HepG2 (cell line): ENCODE data around the gene RTP2. TPM values are rescaled to one million over a fixed set of nuclear protein-coding genes. Genes with fewer than 3 reads are reported as not detected.
A peak's percentile ranks its signal among the peaks of the same experiment; 100 is the strongest.

Source experiments
- ETV5 ChIP-seq: IDR thresholded peaks from 2 replicates; pipeline ENCODE4 v1.6.1; 2018; ENCODE audit warnings: missing biosample characterization, missing genetic modification reagents, inconsistent platforms, borderline replicate concordance
- HNRNPL ChIP-seq: fragments of 200-400 bp; formaldehyde crosslinking; IDR thresholded peaks from 2 replicates; pipeline ENCODE4 v1.6.1; 2017; ENCODE audit warnings: mild to moderate bottlenecking, low read depth, low read length
- ISX ChIP-seq: sonication (generic); formaldehyde crosslinking; conservative IDR thresholded peaks from 2 replicates; pipeline ENCODE4 v1.5.0; 2020; ENCODE audit warnings: missing genetic modification reagents
- KLF9 ChIP-seq: IDR thresholded peaks from 2 replicates; pipeline ENCODE4 v1.6.1; 2016; ENCODE audit warnings: low read depth
- NR3C1 ChIP-seq: sonication (generic); formaldehyde crosslinking; IDR thresholded peaks from 2 replicates; pipeline ENCODE4 v1.4.0; 2020; ENCODE audit warnings: missing genetic modification reagents
- PATZ1 ChIP-seq: sonication (generic); formaldehyde crosslinking; IDR thresholded peaks from 2 replicates; pipeline ENCODE4 v1.4.0; 2020; ENCODE audit warnings: missing genetic modification reagents
- SRY ChIP-seq: sonication (generic); formaldehyde crosslinking; IDR thresholded peaks from 2 replicates; pipeline ENCODE4 v1.8.0; 2022; ENCODE audit warnings: mild to moderate bottlenecking, missing genetic modification reagents
- TCF7L2 ChIP-seq: IDR thresholded peaks from 2 replicates; pipeline ENCODE4 v1.6.1; 2011; ENCODE audit warnings: mild to moderate bottlenecking, low read depth, low read length, moderate library complexity
- ZBTB2 ChIP-seq: sonication (generic); formaldehyde crosslinking; IDR thresholded peaks from 2 replicates; pipeline ENCODE4 v1.8.0; 2022; ENCODE audit warnings: low read depth, missing genetic modification reagents
- ZBTB7A ChIP-seq: sonication (generic); formaldehyde crosslinking; IDR thresholded peaks from 2 replicates; pipeline ENCODE4 v1.8.0; 2022; ENCODE audit warnings: mild to moderate bottlenecking, missing genetic modification reagents
- ZFP36 ChIP-seq: fragments of 150-350 bp; IDR thresholded peaks from 2 replicates; pipeline ENCODE4 v1.6.1; 2018; ENCODE audit warnings: borderline replicate concordance, low read length, low read depth; ENCODE audit not compliant: partially characterized antibody
- ZFP36L2 ChIP-seq: sonication (generic); formaldehyde crosslinking; IDR thresholded peaks from 2 replicates; pipeline ENCODE4 v1.4.0; 2020; ENCODE audit warnings: missing genetic modification reagents
- ZMYM3 ChIP-seq: sonication (generic); formaldehyde crosslinking; IDR thresholded peaks from 2 replicates; pipeline ENCODE4 v1.5.1; 2020; ENCODE audit warnings: mild to moderate bottlenecking, missing genetic modification reagents
- ZNF12 ChIP-seq: sonication (generic); formaldehyde crosslinking; IDR thresholded peaks from 2 replicates; pipeline ENCODE4 v1.5.0; 2020; ENCODE audit warnings: missing genetic modification reagents
- ZNF160 ChIP-seq: sonication (generic); formaldehyde crosslinking; IDR thresholded peaks from 2 replicates; pipeline ENCODE4 v1.8.0; 2022; ENCODE audit warnings: mild to moderate bottlenecking, inconsistent platforms, missing genetic modification reagents
- ZNF275 ChIP-seq: sonication (generic); formaldehyde crosslinking; IDR thresholded peaks from 2 replicates; pipeline ENCODE4 v1.8.0; 2022; ENCODE audit warnings: missing genetic modification reagents, mild to moderate bottlenecking, inconsistent platforms, borderline replicate concordance
- ZNF644 ChIP-seq: IDR thresholded peaks from 2 replicates; pipeline ENCODE4 v1.6.1; 2016; ENCODE audit warnings: low read depth
- ZNF766 ChIP-seq: sonication (generic); formaldehyde crosslinking; IDR thresholded peaks from 2 replicates; pipeline ENCODE4 v1.5.0; 2020; ENCODE audit warnings: missing genetic modification reagents, borderline replicate concordance
- polyA plus RNA-seq, 8 experiments: library from polyadenylated mRNA; depleted of rRNA in 3 of 8; stranded (reverse) in 7 of 8; unstranded in 1 of 8; fragments of >200 nt; fragmentation: Illumina TruSeq in 4 of 8; extraction: Trizol in 4 of 8; gene quantifications; 2 replicates each; pipeline versions ENCODE4 v1.2.1 to v1.2.3, GENCODE V29; 2011 to 2016; ENCODE audit warnings: low read depth in 4 of 8, missing spikeins in 1 of 8, mixed read lengths in 1 of 8; ENCODE audit not compliant: insufficient read depth in 1 of 8
- total RNA-seq, 5 experiments: library from RNA; depleted of rRNA; stranded (reverse); fragments of >200 nt; fragmentation: Illumina TruSeq; extraction: Trizol; gene quantifications; 2 replicates each; pipeline ENCODE4 v1.2.3, GENCODE V29; 2016; ENCODE audit warnings: low read depth in 1 of 5
- TF ChIP-seq, protein P1 (sequence below): sonication (generic); formaldehyde crosslinking; IDR thresholded peaks from 2 replicates; pipeline ENCODE4 v1.4.0; 2020; ENCODE audit warnings: missing genetic modification reagents
- TF ChIP-seq, protein P2 (sequence below): sonication (generic); formaldehyde crosslinking; IDR thresholded peaks from 2 replicates; pipeline ENCODE4 v1.5.1; 2020; ENCODE audit warnings: mild to moderate bottlenecking, missing genetic modification reagents, moderate library complexity

Gene RTP2
- total and polyA plus RNA-seq, 2 of the 13 experiments (the other 11 are each of a cell fraction or from before 2014, with no cell fraction given): not detected

DNA sequence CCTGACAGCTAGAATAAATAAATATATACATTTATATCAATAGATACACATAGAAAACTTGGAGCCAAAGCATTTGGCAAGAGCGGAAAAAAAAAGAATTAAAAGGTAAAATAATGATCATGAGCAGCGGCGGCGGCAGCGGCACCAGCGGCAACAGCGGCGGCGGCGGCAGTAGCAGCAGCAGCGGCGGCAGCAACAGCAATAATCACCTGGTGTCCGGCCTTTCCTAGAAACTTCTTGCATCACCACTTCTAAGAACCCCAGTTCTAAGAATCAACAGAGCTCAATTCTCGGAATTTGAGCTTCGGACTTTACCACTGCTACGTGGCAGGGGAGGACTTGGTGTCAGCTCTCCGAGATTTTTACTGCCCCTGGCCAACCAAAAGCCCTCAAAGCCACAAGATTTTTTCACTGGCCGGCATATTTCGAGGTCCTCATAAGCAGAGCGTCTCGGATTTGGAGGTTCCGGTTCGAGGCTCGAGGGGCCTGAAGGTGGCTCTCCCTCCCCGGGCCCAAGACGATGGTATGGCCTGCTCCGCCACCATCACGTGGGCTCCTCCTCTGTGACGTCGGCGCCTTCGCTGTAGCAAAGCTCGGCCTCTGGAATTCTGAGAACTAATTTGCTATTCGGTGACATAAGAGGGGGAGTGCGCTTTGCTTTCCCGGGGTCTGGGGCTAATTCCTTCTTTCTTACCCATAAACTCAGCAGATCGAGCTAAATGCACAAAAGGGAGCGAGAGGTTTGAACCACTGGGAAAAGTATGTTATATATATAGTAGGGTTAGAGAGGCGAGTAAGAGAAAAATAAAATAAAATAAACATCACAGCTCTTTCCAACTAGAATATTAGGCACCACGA is 43.1 kb upstream of the RTP2 start, which contains the start of gene BCL6 (continued):
- peak; percentile 87; the same call in 1 of the 2 replicates for TF ChIP-seq ZFP36L2 (CRISPR knock-in tag)
- peak; percentile 32; the same call in 1 of the 2 replicates for TF ChIP-seq PATZ1 (CRISPR knock-in tag)
- TF ChIP-seq ZBTB2 (CRISPR knock-in tag): no peak
- no peak for TF ChIP-seq ZBTB7A (CRISPR knock-in tag)
- TF ChIP-seq HNRNPL: no peak
- peak; percentile 51; the same call in 1 of the 2 replicates for TF ChIP-seq SRY (CRISPR knock-in tag)
- TF ChIP-seq ETV5 (CRISPR knock-in tag): 0 out of 2 replicates have a peak, but pooled peaks have one; percentile 37
- TF ChIP-seq ZNF275 (CRISPR knock-in tag): no peak; the same call in 1 of the 2 replicates
- TF ChIP-seq ZFP36: no peak
- TF ChIP-seq, protein P1, sequence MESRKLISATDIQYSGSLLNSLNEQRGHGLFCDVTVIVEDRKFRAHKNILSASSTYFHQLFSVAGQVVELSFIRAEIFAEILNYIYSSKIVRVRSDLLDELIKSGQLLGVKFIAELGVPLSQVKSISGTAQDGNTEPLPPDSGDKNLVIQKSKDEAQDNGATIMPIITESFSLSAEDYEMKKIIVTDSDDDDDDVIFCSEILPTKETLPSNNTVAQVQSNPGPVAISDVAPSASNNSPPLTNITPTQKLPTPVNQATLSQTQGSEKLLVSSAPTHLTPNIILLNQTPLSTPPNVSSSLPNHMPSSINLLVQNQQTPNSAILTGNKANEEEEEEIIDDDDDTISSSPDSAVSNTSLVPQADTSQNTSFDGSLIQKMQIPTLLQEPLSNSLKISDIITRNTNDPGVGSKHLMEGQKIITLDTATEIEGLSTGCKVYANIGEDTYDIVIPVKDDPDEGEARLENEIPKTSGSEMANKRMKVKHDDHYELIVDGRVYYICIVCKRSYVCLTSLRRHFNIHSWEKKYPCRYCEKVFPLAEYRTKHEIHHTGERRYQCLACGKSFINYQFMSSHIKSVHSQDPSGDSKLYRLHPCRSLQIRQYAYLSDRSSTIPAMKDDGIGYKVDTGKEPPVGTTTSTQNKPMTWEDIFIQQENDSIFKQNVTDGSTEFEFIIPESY (CRISPR knock-in tag): no peak
- TF ChIP-seq NR3C1 (CRISPR knock-in tag): no peak
- TF ChIP-seq KLF9: no peak
- TF ChIP-seq TCF7L2: no peak
- 0 out of 2 replicates have a peak, but pooled peaks have one; percentile 49 for TF ChIP-seq ISX
- TF ChIP-seq ZNF644 (CRISPR knock-in tag): no peak
- TF ChIP-seq ZMYM3 (CRISPR knock-in tag): no peak
- peak; percentile 40; the same call in 1 of the 2 replicates for TF ChIP-seq ZNF766 (CRISPR knock-in tag)
- TF ChIP-seq ZNF160: peak; percentile 78
- TF ChIP-seq, protein P2, sequence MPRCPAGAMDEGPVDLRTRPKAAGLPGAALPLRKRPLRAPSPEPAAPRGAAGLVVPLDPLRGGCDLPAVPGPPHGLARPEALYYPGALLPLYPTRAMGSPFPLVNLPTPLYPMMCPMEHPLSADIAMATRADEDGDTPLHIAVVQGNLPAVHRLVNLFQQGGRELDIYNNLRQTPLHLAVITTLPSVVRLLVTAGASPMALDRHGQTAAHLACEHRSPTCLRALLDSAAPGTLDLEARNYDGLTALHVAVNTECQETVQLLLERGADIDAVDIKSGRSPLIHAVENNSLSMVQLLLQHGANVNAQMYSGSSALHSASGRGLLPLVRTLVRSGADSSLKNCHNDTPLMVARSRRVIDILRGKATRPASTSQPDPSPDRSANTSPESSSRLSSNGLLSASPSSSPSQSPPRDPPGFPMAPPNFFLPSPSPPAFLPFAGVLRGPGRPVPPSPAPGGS (CRISPR knock-in tag): no peak
- TF ChIP-seq ZNF12 (CRISPR knock-in tag): peak; percentile 63; the same call in 1 of the 2 replicates
